ENCODE data around the gene NLE1.
"Not testable (repeated sequence)": the region's sequence is repeated elsewhere in the genome, so short reads cannot be mapped to it uniquely, and the experiment has no call there.

Gene NLE1

DNA sequence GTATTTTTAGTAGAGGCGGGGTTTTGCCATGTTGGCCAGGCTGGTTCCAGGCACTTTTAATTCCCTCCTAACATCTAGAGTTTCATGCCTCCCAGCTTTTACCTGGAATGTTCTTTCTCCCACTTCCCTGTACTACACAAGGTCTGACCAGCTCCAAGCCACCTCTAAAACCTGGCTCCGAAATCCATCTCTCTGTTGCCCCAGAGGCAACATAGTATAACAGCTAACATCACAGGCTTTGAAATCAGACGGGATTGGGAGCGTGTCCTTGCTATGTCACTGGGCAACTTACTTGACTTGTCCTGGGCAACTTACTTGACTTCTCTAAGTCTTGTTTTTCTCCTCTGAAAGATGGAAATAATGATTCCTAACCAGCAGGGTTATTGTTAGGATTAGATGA, 20.7 kb upstream of the NLE1 start:
- no peak for DNase-seq (ENCODE audit: low read depth in 3 of 3, low spot score in 1 of 3)

- no peak for DNase-seq (ENCODE audit: low read depth in 3 of 3, low spot score in 1 of 3)
These were observed 19.2 kb upstream of the NLE1 start for GRCh38 chr17:35161281-35161761.

- no peak for DNase-seq (ENCODE audit: low read depth in 3 of 3, low spot score in 1 of 3)
These were observed 18.5 kb upstream of the NLE1 start for GRCh38 chr17:35160354-35161201.

DNA sequence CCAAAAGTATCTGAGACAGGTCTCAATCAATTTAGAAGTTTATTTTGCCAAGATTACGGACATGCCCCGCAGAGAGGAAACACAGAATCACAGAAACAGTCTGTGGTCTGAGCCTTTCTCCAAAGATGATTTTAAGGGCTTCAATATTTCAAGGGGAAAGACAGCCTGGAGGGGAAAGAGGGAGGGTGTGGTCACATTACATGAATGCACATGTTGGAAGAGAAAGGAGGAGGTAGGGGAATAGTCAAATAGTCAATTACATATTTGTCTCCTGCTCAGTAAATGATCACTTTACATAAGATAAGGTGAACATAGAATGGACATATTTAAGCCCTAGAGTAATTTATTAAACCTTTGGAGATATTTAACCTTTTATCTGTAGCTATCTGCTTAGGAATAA, 17.8 kb upstream of the NLE1 start:
- DNase-seq (ENCODE audit: low read depth in 3 of 3, low spot score in 1 of 3), result no peak

DNA sequence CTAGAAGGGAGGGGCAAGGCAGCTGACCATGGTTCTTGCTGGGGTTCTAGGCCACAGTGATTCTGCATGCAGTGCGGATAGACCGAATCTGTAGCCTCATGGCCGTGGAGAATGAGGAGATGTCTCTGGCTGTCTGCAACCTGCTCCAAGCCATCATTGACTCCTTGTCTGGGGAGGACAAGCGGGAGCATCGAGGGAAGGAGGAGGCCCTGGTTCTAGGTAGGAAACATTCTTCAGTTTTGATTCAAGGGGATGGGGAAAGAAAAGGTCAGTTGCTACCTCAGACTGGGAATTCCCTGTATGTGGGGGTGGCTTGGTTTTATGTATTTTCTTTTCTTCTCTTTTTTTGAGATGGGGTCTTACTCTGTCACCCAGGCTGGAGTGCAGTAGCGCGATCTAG, 13.1 kb upstream of the NLE1 start:
- DNase-seq (ENCODE audit: low read depth in 3 of 3, low spot score in 1 of 3), result no peak

DNA sequence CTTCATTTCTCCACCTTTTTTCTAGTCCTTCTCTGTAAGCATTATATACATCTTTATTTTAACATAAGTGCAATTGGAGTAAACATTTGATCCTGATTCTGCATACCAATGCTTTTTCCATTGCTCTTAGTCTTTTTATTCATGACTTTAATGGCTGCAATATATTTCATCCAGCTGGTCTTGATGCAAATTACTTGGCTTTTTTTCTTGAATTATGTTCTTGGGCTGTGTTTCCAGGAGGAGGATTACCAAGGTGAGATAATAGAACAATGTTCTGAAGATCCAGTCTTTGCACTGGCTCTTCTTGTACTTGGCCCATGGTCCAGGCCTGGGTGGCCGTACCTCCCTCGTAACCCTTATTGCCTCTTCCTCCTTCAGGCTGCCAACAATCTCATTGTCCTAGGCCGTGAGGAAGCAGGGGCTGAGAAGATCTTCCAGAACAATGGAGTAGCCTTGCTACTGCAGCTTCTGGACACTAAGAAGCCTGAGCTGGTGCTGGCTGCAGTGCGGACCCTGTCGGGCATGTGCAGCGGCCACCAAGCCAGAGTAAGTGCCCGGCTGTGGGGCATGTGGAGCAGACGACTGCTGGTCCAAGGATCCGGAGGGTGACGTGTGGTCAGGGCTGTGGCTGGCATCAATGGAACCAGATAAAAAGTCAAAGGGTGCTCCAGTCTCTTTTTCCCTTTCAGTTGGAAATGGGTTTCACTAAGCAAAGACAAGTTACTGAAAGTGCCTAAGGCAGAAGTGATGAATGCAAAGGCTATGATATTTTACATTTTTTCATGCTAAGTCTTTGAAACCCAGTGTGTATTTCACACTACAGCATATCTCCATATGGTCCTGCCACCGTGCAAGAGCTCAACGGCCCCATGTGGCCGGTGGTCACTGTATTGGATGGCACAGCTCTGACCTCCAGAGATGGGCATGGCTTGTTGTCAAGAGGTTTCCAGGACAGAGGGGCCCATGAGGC, 12.4 kb upstream of the NLE1 start:
- no peak for DNase-seq (ENCODE audit: low read depth in 3 of 3, low spot score in 1 of 3)

DNA sequence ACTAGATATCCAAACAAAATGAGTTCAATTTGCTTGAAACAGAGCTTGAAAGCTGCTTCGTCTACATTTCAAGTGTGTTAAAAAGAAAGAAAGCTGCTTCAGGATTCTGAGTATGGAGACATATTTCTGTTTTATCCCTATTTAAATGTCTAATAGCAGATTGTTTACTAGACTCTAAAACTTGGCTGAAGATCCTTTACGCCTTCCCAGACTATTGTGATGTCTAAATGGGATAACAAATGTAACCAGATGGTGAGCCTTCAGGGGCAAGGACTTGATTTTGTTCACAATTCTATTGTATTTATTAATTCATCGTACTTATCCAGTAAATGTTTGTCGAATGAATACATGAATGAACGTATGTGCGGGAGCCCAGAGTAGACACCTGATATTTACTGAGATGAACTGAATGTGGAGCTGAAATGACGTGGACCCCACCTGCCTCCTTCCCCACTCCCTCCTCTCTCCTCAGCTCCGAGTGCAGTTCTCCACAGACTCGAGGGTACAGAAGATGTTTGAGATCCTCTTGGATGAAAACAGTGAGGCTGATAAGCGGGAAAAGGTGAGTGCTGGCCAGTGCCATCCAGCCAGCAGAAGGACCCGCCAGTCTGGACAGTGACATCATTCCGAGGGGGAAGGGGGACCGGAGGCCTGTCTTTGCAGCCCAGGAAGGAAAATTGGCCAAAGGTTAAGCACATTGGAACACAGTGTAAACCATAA, 10.5 kb upstream of the NLE1 start:
- DNase-seq (ENCODE audit: low read depth in 3 of 3, low spot score in 1 of 3), result no peak

GRCh38 chr17:35151080-35151479, 9.0 kb upstream of the NLE1 start:
- DNase-seq (ENCODE audit: low read depth in 3 of 3, low spot score in 1 of 3), result not testable (repeated sequence)

DNA sequence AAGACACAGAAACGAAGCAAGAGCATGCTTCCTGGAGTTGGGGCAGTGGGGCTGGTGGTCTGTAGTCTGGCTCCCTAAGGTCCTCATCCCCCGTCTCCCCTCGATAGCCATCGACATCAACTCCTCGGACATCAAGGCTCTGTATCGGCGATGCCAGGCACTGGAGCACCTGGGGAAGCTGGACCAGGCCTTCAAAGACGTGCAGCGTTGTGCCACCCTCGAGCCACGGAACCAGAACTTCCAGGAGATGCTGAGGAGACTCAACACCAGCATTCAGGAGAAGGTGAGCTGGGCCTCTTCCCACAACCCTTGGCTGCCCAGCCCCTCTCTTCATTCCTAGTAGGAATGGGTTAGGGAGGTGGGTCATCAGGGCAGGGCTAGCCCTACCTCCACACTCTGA, 7.8 kb upstream of the NLE1 start:
- no peak for DNase-seq (ENCODE audit: low read depth in 3 of 3, low spot score in 1 of 3)

- no peak for DNase-seq (ENCODE audit: low read depth in 3 of 3, low spot score in 1 of 3)
These were observed 6.0 kb upstream of the NLE1 start for GRCh38 chr17:35148144-35148543.

DNA sequence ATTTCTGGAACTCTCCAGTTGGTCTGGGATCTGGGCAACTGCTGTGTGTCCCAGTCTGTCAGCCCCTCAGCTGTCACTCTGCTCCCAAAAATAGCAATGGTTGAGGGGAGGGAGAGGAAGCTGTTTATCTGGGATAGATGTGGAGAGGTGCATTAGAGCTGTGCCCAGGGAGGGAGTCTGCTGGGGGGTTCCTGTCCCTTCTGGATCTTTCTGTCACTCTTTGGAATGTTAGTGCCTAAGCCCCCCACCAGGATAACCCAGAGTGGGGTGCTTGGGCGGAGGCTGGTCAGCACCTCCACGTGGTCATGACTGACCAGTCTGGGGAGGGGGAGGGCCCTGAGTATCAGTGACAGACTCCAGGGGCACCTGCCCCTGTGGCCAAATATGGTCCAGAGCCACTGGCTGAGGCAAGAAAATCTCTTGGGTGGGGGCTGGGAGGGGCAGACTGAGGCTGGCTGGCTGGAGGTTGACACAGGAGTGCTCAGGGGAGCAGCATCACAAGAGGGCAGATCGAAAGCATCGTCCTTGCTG, 5.3 kb upstream of the NLE1 start, which contains the start of gene UNC45B:
Gene UNC45B (plus strand): TSS at position 443 of the 531 bp plus-strand sequence. CDS start 447 bp downstream, outside the sequence.
- no peak for DNase-seq (ENCODE audit: low read depth in 3 of 3, low spot score in 1 of 3)

DNA sequence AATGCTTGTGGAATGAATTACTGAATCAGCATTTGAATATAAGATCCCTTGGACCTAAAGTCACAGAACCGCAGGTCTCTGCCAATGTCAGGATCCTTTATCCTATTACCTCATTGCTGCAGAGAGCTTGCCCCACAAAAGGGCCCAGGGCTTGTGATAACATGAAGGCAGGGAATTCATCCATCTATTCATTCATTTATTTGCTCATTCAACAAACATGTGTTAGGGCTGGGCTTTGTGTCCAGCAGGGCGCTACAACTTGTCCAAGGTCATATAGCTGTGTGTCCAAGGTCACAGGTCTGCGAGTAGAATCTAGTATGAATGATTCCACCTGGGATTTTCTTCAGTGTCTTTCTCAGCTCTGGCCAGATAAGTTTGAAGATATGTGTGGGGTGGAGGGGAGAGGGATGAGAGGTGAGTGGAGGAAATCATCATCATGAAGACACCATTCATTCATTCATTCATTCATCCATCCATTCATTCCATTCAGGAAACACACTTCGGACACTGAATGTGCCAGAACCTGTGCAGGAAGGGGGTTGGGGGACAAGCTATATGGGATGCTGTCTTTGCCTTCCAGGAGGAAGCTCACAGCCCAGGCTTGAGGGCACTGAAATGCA, 4.2 kb upstream of the NLE1 start:
- no peak for DNase-seq (ENCODE audit: low read depth in 3 of 3, low spot score in 1 of 3)

DNA sequence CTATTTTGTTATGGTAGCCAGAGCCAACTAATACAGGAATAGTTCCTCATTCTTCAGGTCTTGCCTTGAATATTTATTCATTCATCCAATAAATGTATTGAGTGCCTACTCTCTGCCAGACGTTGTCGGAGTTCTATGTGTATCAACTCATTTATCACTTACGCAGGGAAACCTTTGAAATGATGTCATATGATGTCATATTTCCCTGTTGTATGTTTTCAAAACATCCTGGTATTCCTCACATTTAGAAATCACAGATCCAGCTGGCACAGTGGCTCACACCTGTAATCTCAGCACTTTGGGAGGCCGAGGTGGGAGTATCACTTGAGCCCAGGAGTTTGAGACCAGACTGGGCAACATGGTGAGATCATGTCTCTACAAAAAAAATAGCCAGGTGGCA, 2.7 kb upstream of the NLE1 start:
- no peak for DNase-seq (ENCODE audit: low read depth in 3 of 3, low spot score in 1 of 3)

DNA sequence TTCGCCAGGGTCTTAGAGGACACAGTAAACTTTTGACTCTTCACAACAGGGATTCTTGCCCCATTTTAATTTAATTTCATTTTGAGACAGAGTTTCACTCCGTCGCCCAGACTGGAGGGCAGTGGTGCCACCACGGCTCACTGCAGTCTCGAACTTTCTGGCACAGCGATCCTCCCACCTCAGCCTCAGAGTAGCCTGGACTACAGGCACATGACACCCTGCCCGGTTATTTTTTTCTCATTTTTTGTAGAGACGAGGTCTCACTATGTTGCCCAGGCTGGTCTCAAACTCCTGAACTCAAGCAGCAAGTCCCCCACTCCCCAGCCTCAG, 329 bp upstream of the NLE1 start:
- DNase-seq (ENCODE audit: low read depth in 3 of 3, low spot score in 1 of 3), result no peak

- no peak for DNase-seq (ENCODE audit: low read depth in 3 of 3, low spot score in 1 of 3)
These were observed 3.9 kb downstream of the NLE1 start for GRCh38 chr17:35138218-35138617.

DNA sequence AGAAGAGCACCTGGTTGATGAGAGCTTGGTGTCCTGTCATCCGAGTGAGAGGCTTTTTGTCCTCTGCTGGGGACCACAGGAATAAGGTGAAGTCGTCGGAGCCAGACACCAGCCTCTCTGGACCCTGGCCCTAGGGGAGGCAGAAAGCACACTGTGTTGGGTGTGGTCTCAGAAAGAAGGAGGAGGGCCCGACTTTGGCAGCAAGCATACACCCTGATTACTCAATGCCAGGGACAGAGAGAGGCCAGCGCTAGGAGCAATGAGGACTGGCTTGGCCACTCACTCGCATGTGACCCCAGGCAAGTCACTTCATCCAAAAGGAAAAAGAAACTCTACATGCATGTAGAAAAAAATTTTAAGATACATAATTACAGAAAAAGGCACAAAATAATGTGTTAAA, 6.8 kb downstream of the NLE1 start:
- no peak for DNase-seq (ENCODE audit: low read depth in 3 of 3, low spot score in 1 of 3)

GRCh38 chr17:35132816-35133550, 9.1 kb downstream of the NLE1 start:
- DNase-seq (ENCODE audit: low read depth in 3 of 3, low spot score in 1 of 3), result no peak

DNA sequence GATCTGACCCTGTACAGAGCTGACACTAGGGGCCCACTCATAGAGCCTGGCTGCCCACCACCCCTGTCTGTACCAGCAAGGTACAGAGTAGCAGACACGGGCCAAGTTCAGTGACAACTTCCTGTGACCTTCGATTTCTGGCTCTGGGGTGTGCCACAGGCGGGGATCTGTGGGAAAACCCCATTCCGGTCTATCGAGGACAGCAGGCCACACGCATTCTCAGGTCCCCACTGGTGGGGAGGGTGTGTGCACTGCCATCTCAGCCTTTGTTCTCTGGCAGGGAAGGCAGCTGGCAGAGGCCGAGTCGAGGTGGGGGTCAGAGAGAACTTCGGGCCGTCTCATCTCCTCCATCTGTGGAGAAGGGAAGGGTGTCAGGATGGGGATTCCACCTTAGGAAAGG, 10.0 kb downstream of the NLE1 start:
- DNase-seq (ENCODE audit: low read depth in 3 of 3, low spot score in 1 of 3), result no peak

DNA sequence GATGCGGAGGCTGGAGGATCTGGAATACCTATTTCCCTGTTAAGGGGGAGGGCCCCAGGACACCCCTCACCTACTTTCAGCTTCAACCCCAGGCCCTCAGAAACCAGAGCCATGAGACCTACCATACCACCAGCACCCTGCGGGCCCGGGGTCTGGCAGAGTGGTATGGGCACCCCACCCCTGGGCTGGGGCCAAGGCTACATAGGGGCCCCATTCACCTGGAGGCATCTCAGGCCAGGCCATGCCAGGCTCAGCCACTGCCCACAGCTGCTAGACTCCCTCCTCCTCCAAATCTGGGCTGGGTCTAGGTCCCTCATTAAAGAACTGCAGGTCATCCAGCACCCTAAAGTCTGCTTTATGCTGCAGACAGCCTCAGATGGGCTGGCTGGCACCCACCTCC, 11.7 kb downstream of the NLE1 start:
- no peak for DNase-seq (ENCODE audit: low read depth in 3 of 3, low spot score in 1 of 3)

DNA sequence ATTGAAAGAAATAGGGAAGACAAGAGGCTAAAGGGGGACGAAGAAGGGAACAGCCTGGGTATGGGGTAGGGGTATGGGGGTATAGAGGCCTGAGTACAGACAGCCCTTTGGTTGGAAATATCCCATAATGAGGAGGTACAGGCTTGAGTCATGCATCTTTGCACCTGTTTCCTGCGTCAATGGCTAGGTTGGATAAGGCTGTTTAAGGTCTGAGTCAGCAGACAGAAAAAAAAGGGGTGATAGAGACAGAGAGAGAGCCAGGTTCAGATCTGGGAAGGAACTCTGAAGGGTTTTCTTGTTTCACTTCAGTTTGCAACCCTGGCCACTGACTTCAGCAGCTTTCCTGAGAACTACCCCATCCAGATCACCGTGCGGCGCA, 12.1 kb downstream of the NLE1 start:
- DNase-seq (ENCODE audit: low read depth in 3 of 3, low spot score in 1 of 3), result no peak

All from stimulated activated CD4-positive, alpha-beta T cell treated with anti-CD3 and anti-CD28 coated beads, TNF-alpha, amount 100 ng/mL, for 1 hour (primary cell).